ENCODE results near the gene SYNCRIP. TPM values are rescaled to one million over a fixed set of nuclear protein-coding genes. Genes with fewer than 3 reads are reported as not detected.
A peak's percentile ranks its signal among the peaks of the same experiment; 100 is the strongest.

Gene SYNCRIP
- total RNA-seq, 2 experiments from 2014 or later, result 111 to 118 TPM

DNA sequence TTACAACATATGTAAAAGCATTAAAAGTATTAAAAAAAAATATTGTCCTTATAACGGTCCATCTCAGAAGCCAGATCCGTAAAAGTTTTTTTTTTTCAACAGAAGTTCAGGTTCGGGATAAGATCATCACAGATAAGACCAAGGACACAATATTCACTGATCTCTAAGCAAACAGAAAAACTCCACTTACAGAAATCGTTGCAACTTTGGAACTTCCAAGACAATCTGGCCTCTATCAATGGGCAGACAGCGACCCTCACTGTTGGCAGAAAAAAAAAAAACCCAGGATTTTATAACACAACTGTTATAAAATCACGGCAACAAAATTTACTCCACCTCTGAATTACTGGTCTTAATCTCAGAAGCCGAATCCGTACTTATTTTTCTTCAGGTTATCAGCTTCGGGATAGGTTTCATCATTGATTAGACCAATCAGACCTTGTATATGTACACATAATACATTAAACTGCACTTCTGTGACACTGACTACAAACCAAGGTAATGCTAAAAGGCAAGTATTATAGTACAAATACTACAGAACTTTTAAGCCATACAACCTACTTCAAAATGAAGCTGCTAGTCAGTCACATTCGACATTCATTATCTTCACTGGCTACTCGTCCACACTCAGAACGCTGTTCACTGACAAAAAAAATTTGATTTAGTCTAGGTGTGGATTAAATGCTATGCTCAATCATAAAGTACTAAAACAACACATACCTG lies 34.7 kb upstream of the SYNCRIP start:
- ChIA-PET POLR2A (interaction anchor here (2.2 to 5.2 kb wide), 2 partner anchors 7 to 36 kb away, joined by 22 to 109 read pairs; partner anchors contain the start of gene SYNCRIP), CTCF (interaction anchor here (0.6 to 2.0 kb wide), 8 partner anchors 8 to 214 kb away, joined by 3 to 7 read pairs (median 6); partner anchors contain the start of gene SYNCRIP)
- Mint-ChIP-seq H3K27me3 (no peaks in the 10 kb centered on the region), H3K36me3 (ENCODE audit: low read depth) (peaks cover 68% of the 10 kb centered on the region), H3K4me3 (peak overlapping the region; percentile 98), H3K4me1 (peaks cover 61% of the 10 kb centered on the region), H3K27ac (peak overlapping the region; percentile 96), H3K9me3 (peaks cover 2% of the 10 kb centered on the region)
- no peak for DNase-seq

DNA sequence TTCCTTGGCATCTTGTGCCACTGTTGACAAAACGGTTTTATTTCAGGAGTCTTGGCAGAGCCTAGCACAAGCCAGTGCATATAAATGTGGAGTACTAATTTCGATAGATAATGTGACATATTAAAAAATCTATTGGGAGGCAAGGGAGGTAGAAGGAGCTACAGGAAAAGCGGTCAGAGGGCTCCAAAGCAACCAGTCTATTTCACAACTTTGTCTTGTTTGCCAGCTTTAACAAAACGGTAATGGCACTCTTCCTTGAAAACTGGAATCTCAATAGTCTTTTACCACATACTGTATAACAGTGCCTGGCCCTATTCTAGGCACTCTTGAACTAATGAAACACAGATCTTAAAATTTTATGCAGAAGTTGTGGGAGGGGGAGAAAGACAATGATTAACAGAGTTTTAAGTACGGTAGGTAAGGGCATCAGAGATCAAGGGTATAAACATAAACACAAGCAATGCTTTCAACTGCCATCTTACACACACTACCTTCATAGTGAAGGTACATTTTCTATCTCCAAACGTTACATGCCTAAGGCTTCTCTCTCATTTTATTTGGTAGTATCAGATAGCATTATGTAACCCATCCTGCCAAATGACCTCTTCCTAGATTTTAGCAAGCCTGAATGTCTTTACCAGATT lies 33.5 kb upstream of the SYNCRIP start:
- H3K27ac Mint-ChIP-seq, result peak overlapping the region; percentile 66
- peaks cover 60% of the 10 kb centered on the region for H3K4me1 Mint-ChIP-seq
- POLR2A ChIA-PET, result interaction anchor here (5.2 kb wide), 1 partner anchor 35 kb away, joined by 109 read pairs; the partner anchor contains the start of gene SYNCRIP
- CTCF ChIA-PET, result interaction anchor here (2.0 kb wide), 1 partner anchor 10 kb away, joined by 5 read pairs; no protein-coding TSS in a partner anchor
- H3K9me3 Mint-ChIP-seq, result no peaks in the 10 kb centered on the region
- no peaks in the 10 kb centered on the region for H3K27me3 Mint-ChIP-seq
- DNase-seq, result no peak
- peaks cover 68% of the 10 kb centered on the region for H3K36me3 Mint-ChIP-seq (ENCODE audit: low read depth)
- H3K4me3 Mint-ChIP-seq, result peak overlapping the region; percentile 98

DNA sequence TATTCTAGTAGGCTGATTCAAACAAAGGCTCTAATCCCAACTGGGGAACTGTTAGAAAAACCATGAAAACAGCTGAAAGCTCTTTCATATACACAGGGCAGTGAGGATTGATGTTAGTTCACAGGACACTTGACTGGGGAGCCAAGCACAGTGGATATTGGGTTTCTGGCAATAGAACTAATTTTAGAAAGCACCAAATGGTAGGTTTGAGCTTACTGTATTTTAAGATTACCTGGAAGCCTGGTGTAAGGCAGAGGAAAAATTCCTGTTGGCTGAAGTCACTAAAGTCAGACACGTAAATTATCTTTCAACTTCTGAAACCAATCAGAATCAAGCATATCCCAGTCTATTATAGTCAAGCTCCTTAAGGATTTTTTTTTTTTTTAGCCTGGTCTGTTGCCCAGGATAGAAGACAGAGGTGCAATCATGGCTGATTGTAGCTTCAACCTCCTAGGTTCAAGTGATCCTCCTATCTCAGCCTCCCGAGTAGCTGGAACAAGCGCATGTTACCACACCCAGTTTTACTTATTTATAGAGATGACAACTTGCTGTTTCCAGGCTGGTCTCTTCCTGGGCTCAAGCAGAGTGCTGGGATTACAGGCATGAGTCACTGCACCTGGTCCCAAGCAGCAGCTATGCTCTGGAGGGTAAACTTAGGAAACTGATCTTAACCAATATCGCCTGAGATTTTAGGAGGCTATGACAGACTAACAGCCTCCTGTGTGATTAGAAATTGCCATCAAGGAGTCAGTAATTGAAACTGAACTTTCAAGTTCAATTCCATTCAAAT lies 32.5 kb upstream of the SYNCRIP start:
- H3K27me3 Mint-ChIP-seq, result no peaks in the 10 kb centered on the region
- ChIA-PET POLR2A (interaction anchor here (0.6 to 5.2 kb wide), 2 partner anchors 34 to 1449 kb away, joined by 3 to 109 read pairs; partner anchors contain the start of gene SYNCRIP), CTCF (interaction anchor here (0.6 to 2.0 kb wide), 3 partner anchors 9 to 39 kb away, joined by 3 to 5 read pairs (median 3); no protein-coding TSS in a partner anchor)
- no peaks in the 10 kb centered on the region for H3K9me3 Mint-ChIP-seq
- peaks cover 66% of the 10 kb centered on the region for H3K36me3 Mint-ChIP-seq (ENCODE audit: low read depth)
- H3K4me1 Mint-ChIP-seq, result peaks cover 65% of the 10 kb centered on the region
- no peak overlapping the region for H3K27ac Mint-ChIP-seq
- no peak for DNase-seq
- peak overlapping the region; percentile 98 for H3K4me3 Mint-ChIP-seq

DNA sequence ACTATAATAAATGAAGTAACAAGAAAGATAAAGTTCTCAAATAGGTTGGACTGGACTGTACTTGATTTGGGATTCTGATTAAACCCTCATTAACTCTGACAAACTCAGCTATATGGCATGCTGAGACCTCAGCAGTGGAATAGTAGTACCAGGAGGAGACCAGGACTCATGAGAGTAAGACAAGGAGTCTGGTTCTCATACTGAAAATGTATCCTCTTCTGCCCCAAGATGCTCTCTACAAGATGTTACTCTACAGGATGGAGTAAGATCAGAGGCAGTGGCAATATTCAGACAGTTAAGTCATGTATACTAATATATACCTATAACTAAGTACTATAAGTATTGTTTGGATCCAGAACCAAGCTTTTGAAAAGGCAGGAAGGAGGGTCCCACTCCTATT lies 31.9 kb upstream of the SYNCRIP start:
- Mint-ChIP-seq H3K9me3 (no peaks in the 10 kb centered on the region), H3K36me3 (ENCODE audit: low read depth) (peaks cover 72% of the 10 kb centered on the region), H3K4me1 (peaks cover 66% of the 10 kb centered on the region), H3K27ac (no peak overlapping the region), H3K4me3 (peak overlapping the region; percentile 2), H3K27me3 (no peaks in the 10 kb centered on the region)
- ChIA-PET CTCF (interaction anchor here (0.6 kb wide), 2 partner anchors 27 to 38 kb away, joined by 3 read pairs; no protein-coding TSS in a partner anchor), POLR2A (interaction anchor here (0.6 to 5.2 kb wide), 2 partner anchors 33 to 1450 kb away, joined by 3 to 109 read pairs; partner anchors contain the start of gene SYNCRIP)
- DNase-seq, result no peak

DNA sequence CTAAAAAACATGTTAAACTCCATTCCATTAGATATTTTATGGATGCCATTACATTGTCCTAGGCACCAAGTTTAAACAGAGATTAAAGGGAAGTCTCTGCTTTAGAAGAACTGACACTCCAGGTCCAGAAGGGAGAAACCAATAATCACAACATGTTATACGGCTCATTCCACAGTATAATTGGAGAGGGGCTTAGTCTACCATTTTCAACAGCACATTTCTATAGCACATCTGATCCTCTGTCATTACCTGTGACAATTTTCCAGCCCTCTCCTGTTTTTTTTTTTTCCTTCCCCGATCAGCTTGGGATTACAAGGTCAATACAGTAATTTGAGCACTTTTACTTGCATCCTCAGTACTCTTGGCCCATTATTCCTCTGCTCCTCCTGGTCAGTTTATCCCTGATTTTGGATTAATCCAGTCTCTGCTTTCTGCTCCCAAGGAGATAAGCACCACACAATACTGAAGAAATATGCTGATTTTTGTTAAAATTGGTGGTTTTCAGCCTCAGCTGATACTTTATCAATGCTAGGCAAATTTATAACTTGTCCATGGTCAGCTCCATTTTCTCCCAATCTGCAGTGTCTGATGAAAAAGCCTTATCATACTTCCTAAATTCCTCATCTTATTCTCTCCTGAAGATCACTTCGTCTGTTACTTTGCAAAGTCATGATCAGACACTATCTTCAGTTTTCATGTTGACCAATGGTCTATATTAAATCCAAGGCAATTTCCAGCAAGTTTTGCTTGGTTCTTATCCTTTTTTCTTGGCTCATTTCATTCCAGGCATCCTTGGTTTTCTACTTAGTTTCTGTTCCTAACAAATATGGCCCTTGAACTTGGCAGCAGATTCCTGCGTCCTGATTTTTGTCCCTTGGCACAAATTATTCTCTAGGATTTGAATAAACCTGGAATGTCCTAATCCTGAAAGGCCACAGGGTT lies 30.8 kb upstream of the SYNCRIP start:
- H3K27me3 Mint-ChIP-seq, result no peaks in the 10 kb centered on the region
- no peak overlapping the region for H3K27ac Mint-ChIP-seq
- peaks cover under 1% of the 10 kb centered on the region for H3K9me3 Mint-ChIP-seq
- CTCF ChIA-PET, result no interaction called here
- H3K36me3 Mint-ChIP-seq (ENCODE audit: low read depth), result peaks cover 76% of the 10 kb centered on the region
- POLR2A ChIA-PET, result interaction anchor here (0.7 to 1.6 kb wide), 2 partner anchors 29 to 38 kb away, joined by 3 to 4 read pairs; no protein-coding TSS in a partner anchor
- DNase-seq, result no peak
- no peak overlapping the region for H3K4me3 Mint-ChIP-seq
- peaks cover 75% of the 10 kb centered on the region for H3K4me1 Mint-ChIP-seq

DNA sequence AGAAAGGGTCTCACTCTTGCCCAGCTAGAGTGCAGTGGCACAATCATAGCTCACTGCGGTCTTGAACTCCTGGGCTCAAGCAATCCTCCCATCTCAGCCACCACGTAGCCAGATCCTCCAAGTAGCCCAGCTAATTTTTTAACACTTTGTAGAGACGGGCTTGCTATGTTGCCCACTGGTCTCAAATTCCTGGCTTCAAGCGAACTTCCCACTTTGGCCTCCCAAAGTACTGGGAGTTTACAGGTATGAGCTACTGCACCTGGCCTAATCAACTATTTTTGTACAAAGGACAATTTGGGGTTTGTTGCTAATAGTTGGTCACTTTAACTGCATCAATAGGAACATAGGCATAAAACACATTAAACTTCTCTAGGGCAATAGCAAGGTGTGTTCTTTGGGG lies 29.9 kb upstream of the SYNCRIP start:
- H3K27me3 Mint-ChIP-seq, result no peaks in the 10 kb centered on the region
- peak overlapping the region; percentile 27 for H3K27ac Mint-ChIP-seq
- no peak for DNase-seq
- peaks cover 82% of the 10 kb centered on the region for H3K4me1 Mint-ChIP-seq
- POLR2A ChIA-PET, result interaction anchor here (0.7 to 1.6 kb wide), 2 partner anchors 28 to 37 kb away, joined by 3 to 4 read pairs; no protein-coding TSS in a partner anchor
- peaks cover 68% of the 10 kb centered on the region for H3K36me3 Mint-ChIP-seq (ENCODE audit: low read depth)
- CTCF ChIA-PET, result interaction anchor here (0.9 to 1.0 kb wide), 3 partner anchors 13 to 21 kb away, joined by 3 to 6 read pairs (median 3); no protein-coding TSS in a partner anchor
- H3K4me3 Mint-ChIP-seq, result no peak overlapping the region
- H3K9me3 Mint-ChIP-seq, result peaks cover 2% of the 10 kb centered on the region

DNA sequence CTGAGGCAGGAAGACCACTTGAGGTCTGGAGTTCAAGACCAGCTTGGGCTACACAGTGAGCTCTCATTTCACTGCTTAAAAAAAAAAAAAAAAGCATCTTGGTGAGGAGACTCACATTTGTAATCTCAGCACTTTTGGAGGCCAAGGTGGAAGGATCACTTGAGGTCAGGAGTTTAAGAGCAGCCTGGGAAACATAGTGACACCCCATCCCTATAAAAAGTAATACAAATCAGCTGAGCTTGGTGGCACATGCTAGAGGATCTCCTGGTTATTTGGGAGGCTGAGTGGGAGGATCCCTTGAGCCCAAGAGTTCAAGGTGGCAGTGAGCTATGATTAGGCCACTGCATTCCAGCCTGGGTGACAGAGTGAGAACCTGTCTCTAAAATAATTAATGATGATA lies 29.4 kb upstream of the SYNCRIP start:
- no peaks in the 10 kb centered on the region for H3K27me3 Mint-ChIP-seq
- peaks cover 65% of the 10 kb centered on the region for H3K36me3 Mint-ChIP-seq (ENCODE audit: low read depth)
- POLR2A ChIA-PET, result interaction anchor here (0.6 to 1.6 kb wide), 2 partner anchors 36 to 70 kb away, joined by 3 to 4 read pairs; no protein-coding TSS in a partner anchor
- DNase-seq, result no peak
- H3K4me1 Mint-ChIP-seq, result peaks cover 82% of the 10 kb centered on the region
- no peak overlapping the region for H3K4me3 Mint-ChIP-seq
- peaks cover 2% of the 10 kb centered on the region for H3K9me3 Mint-ChIP-seq
- CTCF ChIA-PET, result interaction anchor here (0.6 to 1.0 kb wide), 5 partner anchors 13 to 63 kb away, joined by 3 to 6 read pairs (median 3); no protein-coding TSS in a partner anchor
- peak overlapping the region; percentile 41 for H3K27ac Mint-ChIP-seq

DNA sequence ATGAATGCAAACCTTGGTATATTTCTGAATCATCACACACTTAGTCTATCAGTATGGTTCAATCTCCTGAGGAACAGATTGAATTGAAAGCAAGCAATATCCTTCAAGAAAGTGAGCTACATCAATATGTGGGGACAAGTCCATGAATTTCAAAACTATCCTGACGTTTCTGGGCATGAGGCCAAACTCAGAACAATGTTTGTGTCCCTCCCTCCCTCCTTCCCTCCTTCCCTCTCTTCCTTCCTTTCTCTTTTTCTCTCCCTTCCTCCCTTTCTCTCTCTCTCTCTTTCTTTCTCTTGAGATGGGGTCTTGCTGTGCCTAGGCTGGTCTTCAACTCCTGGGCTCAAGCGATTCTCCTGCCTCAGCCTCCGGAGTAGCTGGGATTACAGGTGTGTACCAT lies 27.9 kb upstream of the SYNCRIP start:
- Mint-ChIP-seq H3K36me3 (ENCODE audit: low read depth) (peaks cover 54% of the 10 kb centered on the region), H3K9me3 (peaks cover 2% of the 10 kb centered on the region), H3K4me1 (peaks cover 69% of the 10 kb centered on the region), H3K4me3 (no peak overlapping the region), H3K27me3 (no peaks in the 10 kb centered on the region), H3K27ac (peak overlapping the region; percentile 89)
- DNase-seq, result no peak
- CTCF ChIA-PET, result interaction anchor here (0.9 to 1.7 kb wide), 2 partner anchors 12 to 31 kb away, joined by 3 to 4 read pairs; no protein-coding TSS in a partner anchor
- POLR2A ChIA-PET, result interaction anchor here (1.8 to 2.3 kb wide), 2 partner anchors 8 to 27 kb away, joined by 22 to 23 read pairs; partner anchors contain the start of gene SYNCRIP

DNA sequence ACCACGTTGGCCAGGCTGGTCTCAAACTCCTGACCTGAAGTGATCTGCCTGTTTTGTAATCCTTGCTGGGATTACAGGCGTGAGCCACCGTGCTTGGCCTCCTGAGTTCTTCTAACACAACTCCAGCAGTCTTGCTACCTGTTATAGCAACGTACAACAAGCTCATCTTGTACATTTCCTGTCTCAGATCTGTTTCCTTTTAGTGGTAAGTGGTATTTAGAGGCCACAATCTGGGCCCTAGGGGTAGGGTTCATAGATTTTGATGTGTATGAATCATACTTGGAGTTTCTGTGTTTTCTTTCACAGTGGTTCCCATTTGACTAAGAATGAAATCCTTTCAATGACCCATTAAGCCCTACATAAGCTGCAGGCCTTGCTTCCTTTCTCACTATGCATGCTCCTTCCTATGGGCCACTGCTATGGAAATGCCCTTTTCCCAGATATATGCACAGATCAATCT lies 27.1 kb upstream of the SYNCRIP start:
- Mint-ChIP-seq H3K4me3 (peak overlapping the region; percentile 59), H3K4me1 (peaks cover 61% of the 10 kb centered on the region)

DNA sequence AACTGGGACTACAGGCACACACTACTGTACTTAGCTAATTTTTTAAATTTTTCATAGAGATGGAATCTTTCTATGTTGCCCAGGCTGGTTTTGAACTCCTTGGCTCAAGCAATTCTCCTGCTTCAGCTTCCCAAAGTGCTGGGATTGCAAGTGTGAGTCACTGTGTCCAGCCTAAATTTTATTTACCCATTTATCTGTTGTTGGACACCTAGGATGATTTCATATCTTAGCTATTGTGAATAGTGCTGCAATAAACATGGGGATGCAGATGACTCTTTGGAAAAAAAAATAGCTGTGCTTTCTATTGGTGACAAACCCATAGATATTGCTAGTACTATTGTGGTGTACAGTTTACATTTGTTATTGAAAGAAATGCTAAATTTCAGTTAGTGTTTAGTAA lies 19.6 kb upstream of the SYNCRIP start:
- ChIA-PET CTCF (no interaction called here), POLR2A (no interaction called here)
- no peak overlapping the region for H3K4me3 Mint-ChIP-seq
- DNase-seq, result no peak
- H3K4me1 Mint-ChIP-seq, result no peaks in the 10 kb centered on the region
- peaks cover 6% of the 10 kb centered on the region for H3K27me3 Mint-ChIP-seq
- H3K27ac Mint-ChIP-seq, result no peak overlapping the region
- peaks cover 12% of the 10 kb centered on the region for H3K36me3 Mint-ChIP-seq (ENCODE audit: low read depth)
- peaks cover 10% of the 10 kb centered on the region for H3K9me3 Mint-ChIP-seq

More for the DNA sequence above, 27.1 kb upstream of the SYNCRIP start:
- ChIA-PET CTCF (interaction anchor here (0.9 to 1.7 kb wide), 5 partner anchors 9 to 38 kb away, joined by 3 to 7 read pairs (median 4); no protein-coding TSS in a partner anchor), POLR2A (interaction anchor here (0.6 to 2.3 kb wide), 4 partner anchors 8 to 40 kb away, joined by 3 to 23 read pairs (median 13); partner anchors contain the start of gene SYNCRIP)
- Mint-ChIP-seq H3K27me3 (no peaks in the 10 kb centered on the region), H3K9me3 (peaks cover 2% of the 10 kb centered on the region), H3K27ac (peak overlapping the region; percentile 89), H3K36me3 (ENCODE audit: low read depth) (peaks cover 47% of the 10 kb centered on the region)
- DNase-seq, result peak; percentile 68

DNA sequence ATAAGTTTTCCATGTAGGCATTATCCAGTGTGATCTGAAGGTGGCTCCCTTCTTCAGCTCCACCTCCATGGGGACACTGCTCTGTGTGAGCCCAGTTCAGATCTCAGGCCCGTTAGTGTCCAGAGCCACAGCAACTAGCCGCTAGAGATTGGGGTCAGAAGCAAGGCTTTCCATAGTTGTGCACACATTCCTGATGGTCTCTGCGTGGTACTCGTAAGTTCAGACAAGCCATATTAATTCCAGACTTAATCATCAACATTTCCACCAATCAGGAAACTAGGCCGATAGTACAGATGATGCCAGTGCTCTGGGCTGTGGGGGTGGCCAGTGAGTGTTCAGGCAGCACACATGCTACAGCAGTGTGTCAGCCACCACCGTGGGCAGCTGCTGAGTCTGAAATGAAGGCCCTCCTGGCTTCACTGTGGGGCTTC lies 17.5 kb upstream of the SYNCRIP start:
- POLR2A ChIA-PET, result no interaction called here
- CTCF ChIA-PET, result interaction anchor here (1.0 kb wide), 1 partner anchor 9 kb away, joined by 3 read pairs; no protein-coding TSS in a partner anchor

More for the DNA sequence above, 17.5 kb upstream of the SYNCRIP start:
- Mint-ChIP-seq H3K9me3 (peaks cover 12% of the 10 kb centered on the region), H3K4me3 (no peak overlapping the region), H3K4me1 (no peaks in the 10 kb centered on the region), H3K27ac (no peak overlapping the region), H3K36me3 (ENCODE audit: low read depth) (peaks cover 6% of the 10 kb centered on the region), H3K27me3 (peaks cover 11% of the 10 kb centered on the region)
- no peak for DNase-seq

All from activated CD4-positive, alpha-beta T cell treated with anti-CD3 and anti-CD28 coated beads, Interleukin-2, amount 10 ng/mL, durations not matched to agents 7 days and 5 days (primary cell).